Fibroblast of peridontal ligament (primary cell): ENCODE measurements around the gene SCT.
"Not testable (repeated sequence)": the region's sequence is repeated elsewhere in the genome, so short reads cannot be mapped to it uniquely, and the experiment has no call there.

ENCODE experiments used
- DNase-seq: peaks from one replicate; pipeline ENCODE4 v3.0.0-alpha.2; 2010; ENCODE audit errors: extremely low read depth

SCT gene

GRCh38 chr11:626475-627307, at the start of gene SCT:
Gene SCT, minus strand, starts transcription at chr11:627181. Its CDS starts 38 bp downstream, at chr11:627143.
- no peak for DNase-seq

- no peak for DNase-seq
Observed at GRCh38 chr11:674406-674805, 47.4 kb upstream of the SCT start.

- DNase-seq, result no peak
Observed at GRCh38 chr11:673866-674265, 46.9 kb upstream of the SCT start.

- peak; percentile 23 for DNase-seq
Observed at GRCh38 chr11:665704-666281, 38.8 kb upstream of the SCT start.

DNA sequence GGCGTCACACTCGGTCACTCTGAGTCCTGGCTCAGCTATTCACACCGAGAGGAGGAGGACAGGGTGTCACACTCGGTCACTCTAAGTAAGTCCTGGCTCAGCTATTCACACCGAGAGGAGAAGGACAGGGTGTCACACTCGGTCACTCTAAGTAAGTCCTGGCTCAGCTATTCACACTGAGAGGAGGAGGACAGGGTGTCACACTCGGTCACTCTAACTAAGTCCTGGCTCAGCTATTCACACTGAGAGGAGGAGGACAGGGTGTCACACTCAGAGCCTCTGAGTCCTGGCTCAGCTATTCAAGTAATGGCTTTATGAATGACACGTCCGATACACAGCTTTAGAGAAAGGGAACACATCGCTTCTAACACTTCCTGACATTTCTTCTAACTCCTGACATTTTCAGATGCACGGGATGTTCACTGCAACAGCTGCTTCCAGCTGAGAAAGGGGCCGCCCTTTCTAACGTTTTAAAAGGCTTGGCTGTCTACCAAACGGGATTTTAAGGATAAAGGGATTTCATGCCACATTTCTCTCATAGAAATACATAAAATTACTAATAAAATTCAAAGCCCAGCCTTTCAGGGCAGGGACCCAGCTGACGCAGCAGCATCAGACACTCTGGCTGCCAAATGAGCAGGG, 38.2 kb upstream of the SCT start:
- DNase-seq, result no peak

DNA sequence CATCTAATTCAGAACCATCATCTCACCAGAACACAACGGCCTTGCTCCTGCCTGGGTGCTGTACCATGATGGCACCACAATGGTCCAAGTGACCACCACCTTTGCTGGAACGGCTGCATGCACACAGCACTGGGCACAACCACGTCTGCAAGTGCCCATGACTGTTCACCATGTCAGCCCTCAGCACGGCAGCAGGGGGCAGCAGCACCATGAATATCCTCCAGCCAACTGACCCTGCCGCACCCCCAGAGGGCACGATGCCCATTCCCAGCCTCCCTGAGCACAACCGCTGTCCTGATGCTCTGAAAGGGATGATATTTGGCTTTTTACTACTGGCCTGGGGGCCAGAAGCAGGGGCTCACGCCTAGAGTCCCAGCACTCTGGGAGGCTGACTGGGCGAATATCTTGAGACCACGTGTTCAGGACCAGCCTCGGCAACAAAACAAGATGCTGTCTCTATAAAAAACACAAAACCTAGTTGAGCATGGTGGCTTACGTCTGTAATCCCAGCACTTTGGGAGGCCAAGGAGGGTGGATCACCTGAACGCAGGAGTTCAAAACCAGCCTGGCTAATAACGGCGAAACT, 35.8 kb upstream of the SCT start:
- DNase-seq, result peak; percentile 57

DNA sequence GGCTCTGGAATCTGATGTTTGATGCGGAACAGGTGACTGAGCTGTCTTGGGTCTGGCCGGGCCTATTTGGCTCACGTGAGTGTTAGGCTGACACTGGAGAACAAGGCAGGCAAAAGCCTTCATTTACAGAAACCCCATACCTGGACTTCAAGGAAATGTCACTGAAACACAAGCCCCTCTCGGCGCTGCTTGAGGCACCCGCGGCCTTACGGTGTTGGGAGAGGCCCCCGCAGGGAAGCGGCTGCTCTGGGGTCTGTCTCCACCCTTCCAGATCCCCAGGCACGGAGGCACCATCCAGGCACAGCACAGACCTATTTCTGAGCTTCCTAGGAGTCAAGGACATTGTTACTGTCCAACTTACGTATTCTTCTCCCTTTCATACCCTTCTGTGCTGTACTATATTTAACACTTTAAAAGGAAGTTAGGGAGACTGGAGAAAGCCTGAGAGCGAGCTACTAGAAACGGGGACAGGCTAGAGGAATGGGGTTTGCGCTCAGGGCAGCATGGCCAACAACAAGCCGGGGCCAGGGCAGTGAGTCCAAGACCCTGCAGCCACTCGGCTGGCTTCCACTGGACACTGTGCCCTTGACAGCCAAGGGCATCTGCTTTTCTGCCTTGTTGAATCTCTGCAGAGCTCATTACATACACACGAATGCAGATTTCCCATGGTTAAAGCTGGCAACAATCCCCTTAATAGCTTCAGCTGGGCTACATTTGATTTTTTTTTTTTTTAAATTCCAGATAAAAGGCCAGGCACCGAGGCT, 33.9 kb upstream of the SCT start:
- no peak for DNase-seq

GRCh38 chr11:660281-660680, 33.3 kb upstream of the SCT start:
- DNase-seq, result no peak

DNA sequence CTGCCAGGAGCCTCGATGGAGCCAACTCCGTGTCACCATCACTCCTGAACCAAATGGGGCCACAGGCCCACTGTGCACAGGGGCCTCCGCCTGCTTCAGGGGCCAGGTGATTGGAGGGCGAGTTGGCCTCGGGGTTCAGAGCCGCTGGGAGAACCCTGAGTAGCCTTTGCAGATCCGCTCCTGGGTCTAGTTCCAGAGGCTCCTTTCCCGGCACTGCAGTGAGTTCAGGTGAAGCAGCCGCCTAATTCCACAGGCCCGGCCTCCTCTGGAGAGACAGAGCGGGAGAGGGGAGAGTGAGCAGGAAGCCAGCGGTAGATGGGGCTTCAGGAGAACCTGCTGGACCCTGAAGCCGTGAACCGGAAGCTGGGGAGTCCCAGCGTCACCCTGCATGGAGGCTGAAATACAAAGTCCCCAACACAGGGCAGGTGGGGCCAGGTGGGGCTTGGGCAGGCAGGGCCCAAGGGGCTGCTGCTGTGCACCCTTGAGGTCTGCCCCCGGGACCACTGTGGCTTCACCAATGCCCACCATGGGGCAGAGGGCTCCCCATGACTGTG, 32.6 kb upstream of the SCT start:
- no peak for DNase-seq

DNA sequence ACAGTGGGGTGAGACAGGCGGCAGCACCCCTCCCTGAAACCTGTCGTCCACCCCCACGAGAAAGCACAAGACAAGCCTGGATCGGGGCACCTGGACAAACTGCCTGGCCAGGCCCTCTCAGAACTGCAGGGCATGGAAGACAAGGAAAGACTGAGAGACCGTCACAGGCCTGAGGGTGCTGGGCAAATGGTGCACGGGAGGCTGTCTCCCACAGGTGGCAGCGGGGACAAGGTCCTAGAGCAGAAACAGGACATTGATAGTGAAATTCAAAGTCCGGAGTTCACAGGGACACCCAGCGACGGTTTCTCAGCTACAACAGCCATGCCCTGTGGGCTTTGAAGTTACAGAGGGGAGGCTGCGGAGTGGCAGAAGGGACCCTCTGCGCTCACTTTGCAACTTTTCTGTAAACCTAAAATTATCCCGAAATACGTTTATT, 30.7 kb upstream of the SCT start:
- no peak for DNase-seq

DNA sequence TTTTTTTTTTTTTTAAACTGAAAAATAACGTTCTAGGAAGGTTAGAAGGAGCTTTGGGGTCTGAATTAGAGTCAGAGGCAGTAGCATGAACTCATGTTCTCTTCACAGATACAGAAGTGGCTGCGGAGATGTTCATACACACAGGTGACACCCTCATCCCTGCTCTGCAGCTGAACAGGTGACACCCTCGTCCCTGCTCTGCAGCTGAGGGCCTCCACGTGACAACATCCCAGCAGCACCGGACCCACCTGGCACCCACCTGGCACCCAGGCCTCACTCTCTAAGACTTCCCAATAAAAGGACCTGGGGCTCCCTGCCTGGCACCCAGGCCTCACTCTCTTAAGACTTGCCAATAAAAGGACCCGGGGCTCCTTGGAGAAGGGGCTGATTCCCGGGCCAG, 29.9 kb upstream of the SCT start:
- no peak for DNase-seq

DNA sequence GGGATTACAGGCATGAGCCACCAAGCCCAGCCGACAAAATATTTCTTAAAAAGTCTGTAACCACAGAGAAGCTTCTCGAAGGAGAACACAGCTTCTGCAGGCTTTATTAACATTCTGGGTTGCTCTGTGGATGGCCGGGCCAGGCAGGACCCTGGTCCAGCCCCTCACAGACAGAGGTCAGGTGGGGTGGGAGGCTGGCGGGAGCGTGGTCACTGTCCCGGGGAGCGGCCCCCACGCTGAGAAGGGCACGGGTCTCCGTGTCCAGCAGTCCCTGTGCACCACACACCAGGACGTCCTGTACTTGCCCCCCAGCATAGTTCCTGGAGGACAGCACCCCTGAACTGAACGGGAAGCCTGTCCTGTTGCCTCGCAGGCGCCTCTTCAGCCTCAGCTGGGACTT, 29.4 kb upstream of the SCT start:
- no peak for DNase-seq

DNA sequence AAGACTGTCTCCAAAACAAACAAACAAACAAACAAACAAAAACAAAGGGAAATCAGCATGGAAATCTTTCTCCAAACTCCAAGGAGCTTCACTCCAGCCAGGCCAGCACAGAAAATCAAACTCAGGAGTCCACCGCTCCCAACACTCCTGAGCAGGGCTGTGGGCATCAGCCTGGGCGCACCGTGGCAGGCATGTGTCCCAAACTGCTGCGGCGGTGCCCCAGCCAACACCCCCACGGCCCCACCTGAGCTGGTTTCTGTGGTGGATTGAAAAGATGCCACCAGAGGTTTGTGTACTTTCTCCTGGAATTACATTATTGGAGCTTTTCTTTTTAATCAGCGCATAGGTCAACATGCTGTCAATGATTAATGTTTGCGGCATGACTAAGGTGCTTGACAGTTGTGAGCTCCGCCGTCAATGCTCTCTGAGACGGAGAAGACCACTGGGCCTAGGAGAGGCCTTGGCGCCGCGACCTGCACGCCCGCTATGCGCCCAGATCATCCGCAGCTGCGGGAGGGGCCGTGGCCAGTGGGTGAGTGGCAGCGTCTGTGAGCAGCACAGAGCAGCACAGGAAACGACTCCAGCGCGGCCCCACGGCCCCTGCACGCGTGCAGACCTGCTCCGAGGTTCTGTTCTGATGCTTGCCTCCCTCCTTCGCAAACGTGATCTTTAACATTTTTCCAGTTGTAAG, 28.2 kb upstream of the SCT start:
- DNase-seq, result no peak

GRCh38 chr11:654444-654843, 27.5 kb upstream of the SCT start:
- not testable (repeated sequence) for DNase-seq

- DNase-seq, result no peak
Observed at GRCh38 chr11:653837-654236, 26.9 kb upstream of the SCT start.

DNA sequence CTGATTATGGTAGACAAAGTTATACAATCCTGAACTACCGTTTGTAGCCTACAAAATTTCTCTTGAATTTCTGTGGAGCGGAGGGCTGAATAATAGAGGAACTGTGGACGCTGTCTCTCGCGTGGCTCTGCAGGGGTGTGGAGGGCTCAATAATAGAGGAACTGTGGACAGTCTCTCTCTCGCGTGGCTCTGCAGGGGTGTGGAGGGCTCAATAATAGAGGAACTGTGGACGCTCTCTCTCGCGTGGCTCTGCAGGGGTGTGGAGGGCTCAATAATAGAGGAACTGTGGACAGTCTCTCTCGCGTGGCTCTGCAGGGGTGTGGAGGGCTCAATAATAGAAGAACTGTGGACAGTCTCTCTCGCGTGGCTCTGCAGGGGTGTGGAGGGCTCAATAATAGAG, 26.2 kb upstream of the SCT start:
- DNase-seq, result not testable (repeated sequence)

DNA sequence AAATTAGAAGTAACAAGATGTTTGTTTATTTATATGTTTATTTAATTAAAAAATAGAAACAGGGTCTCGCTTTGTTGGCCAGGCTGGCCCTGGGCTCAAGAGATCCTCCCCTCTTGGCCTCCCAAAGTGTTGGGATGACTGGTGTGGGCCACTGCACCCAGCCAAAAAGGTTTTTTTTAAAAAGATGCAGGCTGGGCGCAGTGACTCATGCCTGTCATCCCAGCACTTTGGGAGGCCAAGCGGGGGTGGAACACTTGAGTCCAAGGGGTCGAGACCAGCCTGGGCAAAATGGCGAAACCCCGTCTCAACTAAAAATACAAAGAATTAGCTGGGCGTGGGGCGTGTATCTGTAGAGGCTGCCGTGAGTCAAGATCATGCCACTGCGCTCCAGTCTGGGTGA, 23.5 kb upstream of the SCT start:
- DNase-seq, result peak; percentile 18

DNA sequence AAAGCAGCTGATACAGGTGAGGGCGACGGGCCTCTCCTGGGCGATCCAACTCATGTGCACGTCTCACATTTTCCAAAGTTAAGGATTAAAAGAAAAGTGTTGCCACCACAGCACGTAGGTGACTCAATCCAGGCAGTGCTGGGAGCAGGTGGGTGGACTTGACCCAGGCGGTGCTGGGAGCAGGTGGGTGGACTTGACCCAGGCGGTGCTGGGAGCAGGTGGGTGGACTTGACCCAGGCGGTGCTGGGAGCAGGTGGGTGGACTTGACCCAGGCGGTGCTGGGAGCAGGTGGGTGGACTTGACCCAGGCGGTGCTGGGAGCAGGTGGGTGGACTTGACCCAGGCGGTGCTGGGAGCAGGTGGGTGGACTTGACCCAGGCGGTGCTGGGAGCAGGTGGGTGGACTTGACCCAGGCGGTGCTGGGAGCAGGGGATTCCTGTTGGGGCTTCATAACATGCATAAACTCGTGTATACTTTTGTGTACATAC, 20.7 kb upstream of the SCT start:
- DNase-seq, result not testable (repeated sequence)

DNA sequence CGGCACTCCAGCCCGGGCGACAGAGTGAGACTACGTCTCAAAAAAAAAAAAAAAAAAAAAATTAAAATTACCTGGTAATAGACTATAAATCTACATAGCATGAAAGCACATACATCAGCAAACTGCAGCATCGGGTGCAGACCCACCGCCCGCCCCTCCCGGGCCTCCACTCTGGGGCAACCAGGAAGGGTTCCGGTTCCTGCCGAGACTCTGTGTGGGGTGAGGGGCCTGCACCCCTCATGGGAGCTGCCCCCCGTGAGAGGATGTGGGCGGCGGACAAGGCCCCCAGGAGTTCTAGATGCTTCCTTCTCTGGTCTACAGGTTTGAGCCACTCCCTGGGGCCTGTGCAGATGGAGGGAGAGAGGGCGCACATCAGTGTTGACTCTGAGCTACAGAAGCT, 19.2 kb upstream of the SCT start:
- DNase-seq, result no peak

GRCh38 chr11:645536-645935, 18.6 kb upstream of the SCT start:
- DNase-seq, result no peak
